HG02610 (cell line): ENCODE results near the gene AGAP1.

Experiments
- ATAC-seq: cut with Tn5 transposase; IDR thresholded peaks from one replicate; pipeline ENCODE4 v1.9.1; 2021; ENCODE audit warnings: mild to moderate bottlenecking, moderate library complexity; ENCODE audit not compliant: unreplicated experiment

The AGAP1 gene

GRCh38 chr2:235832941-235833340 lies 339.1 kb downstream of the AGAP1 start:
- ATAC-seq: no peak

DNA sequence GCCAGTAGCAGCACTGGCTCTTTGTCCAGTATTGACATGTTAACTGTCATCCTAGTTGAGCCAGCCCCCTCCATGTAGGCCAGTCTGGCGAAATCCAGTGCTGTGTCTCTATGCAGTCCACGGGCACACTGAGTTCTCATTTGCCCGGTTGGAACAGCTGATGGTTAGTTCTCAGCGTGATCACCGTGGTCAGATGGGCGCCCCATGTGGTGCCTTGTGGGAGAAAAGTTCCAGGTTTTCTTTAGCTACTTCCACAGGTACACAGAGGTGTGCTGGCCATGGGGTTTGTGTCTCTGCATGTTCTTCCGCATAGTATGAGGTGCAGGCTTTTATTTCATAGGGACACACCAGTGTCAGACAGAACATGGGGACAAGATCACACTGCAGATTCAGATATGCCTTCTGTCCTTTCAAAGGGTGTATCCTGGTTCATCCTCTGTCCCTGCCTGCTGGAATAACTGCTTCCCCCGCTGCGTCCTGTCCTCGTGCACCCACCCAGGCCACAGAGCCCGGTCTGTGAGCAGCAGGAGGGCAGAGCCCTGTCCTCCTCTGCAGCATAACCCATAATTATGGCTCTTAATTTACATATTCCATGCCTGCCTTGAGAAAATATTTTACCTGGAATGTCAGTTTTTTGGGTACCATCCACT lies 340.3 kb downstream of the AGAP1 start:
- no peak for ATAC-seq

GRCh38 chr2:235834781-235835180 lies 340.9 kb downstream of the AGAP1 start:
- ATAC-seq: no peak

GRCh38 chr2:235835810-235836209 lies 342.0 kb downstream of the AGAP1 start:
- ATAC-seq: no peak

DNA sequence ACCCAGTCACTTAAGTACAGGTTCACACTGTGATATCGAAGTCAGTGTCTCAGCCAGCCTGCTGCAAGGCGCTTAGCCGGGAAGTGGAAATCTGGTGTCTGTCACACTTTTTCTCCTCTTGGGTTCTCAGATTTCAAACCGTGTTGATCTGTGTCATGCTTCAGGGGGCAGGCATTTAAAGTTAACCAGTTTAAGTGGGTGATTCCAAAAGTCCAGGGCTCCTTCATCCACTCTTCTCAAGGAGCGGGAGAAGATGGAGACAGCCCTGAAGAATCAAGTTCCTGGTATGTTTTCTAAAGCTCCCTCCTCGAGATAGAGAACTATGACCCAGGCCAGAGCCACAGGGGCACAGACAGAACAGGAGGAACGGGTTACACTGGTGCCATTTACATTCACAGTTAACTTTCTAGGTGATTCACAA lies 342.7 kb downstream of the AGAP1 start:
- no peak for ATAC-seq

DNA sequence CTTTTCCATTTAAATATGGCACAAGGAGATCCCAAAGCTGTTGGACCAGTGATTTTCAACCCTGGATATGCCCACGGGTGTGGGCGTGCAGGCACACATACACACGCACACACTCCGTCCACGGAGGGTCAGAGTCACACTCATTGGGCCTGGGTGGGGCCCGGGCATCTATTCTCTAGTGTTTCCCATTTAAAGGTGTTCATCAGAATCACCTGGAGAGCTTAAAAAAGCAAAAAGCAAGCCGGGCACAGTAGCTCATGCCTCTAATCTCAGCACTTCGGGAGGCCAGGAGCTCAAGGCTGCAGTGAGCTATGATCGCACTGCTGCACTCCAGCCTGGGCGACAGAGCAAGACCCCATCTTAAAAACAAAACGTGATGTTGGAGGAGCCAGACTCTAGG lies 345.4 kb downstream of the AGAP1 start:
- ATAC-seq: no peak

DNA sequence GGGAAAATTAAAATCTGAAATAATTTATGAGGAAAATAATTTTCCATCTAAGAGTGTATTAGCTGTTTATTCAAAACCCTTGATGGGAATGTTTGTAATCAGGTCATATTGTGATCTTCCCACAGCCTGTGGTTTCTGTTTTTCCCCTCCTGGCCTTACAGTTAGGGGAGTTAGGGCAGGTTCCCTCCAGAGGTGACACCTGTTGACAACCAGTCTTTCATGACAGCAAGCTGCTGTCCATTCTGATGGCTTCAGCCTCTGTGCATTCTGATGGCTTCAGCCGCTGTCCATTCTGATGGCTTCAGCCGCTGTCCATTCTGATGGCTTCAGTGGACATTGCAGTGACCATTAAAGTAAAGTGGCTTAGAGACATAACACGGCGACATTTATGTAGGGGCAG lies 346.1 kb downstream of the AGAP1 start:
- no peak for ATAC-seq

- ATAC-seq: no peak
Observed at GRCh38 chr2:235841863-235842262, 348.0 kb downstream of the AGAP1 start.

DNA sequence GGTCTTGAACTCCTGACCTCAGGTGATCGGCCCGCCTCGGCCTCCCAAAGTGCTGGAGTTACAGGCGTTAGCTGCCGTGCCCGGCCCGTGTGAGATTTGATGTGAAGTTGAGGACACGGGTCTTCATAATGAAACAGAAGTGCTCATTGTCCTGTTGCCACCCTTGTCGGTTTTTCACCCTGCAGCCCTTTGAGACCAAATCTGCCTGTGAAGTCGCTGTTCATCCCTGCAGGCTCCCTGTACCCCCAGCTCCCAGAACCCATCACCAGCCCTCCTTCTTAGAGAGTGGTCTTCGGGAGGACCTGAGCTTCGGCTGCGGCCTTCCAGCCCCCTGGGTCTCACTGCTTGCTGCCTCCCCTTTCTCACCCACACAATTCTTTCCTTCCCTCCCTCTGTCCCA lies 349.1 kb downstream of the AGAP1 start:
- ATAC-seq: no peak

DNA sequence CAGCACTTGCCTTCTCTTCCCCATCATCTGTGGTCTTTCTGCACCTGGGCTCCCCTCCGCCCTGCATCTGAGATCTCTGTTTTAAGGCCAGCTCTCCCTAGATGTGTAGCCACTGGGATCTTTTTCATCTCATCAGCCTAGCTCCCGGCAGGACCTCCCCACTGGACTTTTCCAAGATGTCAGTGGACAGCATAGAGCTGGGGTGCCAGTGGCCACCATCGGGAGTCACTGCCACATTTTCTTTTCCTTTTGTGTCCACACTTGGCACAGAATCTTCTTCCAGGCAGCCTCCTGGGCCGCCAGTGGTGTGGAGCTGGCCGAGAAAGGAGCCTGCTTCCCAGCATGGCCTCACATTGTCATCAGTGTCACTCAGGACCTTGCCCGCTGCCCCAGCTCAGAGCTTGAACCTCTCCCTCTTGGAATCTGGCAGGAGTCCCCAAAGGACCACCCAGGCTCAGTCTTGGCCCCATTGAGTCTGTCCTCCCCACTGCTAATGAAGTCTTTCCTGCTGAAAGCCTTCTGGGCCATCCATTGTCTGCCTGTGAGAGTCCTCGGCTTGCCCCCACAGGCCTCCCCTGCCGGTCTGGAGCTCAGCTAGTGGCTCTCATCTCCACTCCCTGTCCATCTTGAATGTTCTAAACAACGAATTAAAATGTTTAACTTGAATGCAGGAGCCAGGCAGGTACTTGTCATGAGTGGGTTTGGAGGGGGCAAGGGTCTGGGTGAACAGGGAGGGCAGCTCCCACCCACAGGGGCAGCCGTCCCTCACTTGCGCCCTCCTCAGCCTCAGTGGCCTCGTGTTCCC lies 349.9 kb downstream of the AGAP1 start:
- no peak for ATAC-seq

DNA sequence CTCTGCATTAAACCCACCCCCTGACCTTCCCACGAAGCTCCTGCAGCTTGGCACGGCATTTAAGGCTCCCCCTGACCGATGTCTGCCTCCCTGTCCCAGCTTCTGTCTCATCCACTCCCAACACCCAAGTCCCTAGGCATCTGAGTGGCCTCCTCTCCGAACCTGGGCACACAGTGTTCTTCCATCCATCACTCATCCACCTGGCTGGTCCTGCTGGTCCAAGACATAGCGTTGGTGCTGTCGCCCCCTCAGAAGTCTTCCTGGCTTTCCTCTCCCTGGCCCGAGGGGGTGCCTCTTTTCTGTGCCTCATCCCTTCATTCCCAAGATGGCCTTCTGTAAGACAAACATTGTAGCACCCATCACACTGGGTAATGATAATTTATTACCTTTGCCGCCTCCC lies 350.7 kb downstream of the AGAP1 start:
- ATAC-seq: no peak

DNA sequence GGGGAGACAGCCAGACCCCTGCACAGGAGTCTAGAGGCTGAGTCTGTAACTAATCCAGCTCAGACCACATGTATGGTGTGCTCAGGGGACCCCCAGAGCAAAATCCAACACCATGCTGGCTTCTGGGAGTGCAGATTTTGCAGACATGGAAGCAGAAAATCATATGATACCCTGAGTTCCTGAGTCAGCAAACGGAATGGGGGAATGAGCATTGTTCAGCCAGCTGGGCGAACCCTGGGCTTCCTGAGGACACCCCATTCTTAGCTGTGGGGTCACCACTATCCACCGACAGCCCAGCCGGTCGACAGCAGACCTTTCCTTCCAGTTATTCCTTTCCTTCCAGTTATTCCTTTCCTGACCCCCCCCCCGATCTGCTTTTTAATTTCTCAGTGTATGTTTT lies 351.4 kb downstream of the AGAP1 start:
- no peak for ATAC-seq

DNA sequence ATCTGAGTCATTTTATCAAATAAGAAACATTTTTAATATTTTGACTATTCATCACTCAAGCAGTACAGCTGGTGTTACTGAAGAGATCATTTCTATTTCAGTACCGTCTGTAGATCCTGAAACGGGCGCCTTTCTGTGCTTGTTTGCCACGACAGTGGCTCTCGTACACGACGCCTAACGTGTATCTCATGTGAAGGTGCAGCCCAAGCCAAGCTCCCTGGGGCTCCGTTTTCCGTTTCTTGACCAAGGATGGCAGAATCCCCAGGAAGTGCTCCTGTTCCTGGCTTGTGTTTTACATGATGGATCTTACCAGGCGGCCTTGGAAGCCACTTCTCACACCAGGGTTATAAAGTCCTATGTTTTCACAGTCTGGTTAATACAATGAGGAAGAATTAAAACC lies 353.7 kb downstream of the AGAP1 start:
- ATAC-seq: no peak

GRCh38 chr2:235848055-235848454 lies 354.2 kb downstream of the AGAP1 start:
- no peak for ATAC-seq

GRCh38 chr2:235848946-235849345 lies 355.1 kb downstream of the AGAP1 start:
- no peak for ATAC-seq

DNA sequence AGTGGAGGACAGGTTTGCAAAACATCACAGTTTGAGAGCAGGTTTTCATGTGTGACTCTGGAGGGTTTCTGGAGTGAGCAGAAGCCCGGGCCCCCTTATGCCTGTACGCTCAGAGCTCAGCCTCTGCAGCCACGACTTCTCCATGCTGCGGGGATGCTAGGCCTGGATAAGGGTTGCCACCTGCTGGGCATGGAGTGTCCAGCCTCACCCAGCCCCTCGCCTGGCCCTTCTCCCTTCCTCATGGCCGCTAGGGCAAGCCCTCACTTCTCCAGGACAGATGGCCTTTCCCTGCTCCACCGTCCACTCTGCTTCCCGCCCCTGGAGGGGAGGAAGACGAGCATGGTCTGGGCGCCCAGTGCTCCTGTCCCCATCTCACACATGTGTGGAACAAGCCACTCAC lies 355.6 kb downstream of the AGAP1 start:
- no peak for ATAC-seq

DNA sequence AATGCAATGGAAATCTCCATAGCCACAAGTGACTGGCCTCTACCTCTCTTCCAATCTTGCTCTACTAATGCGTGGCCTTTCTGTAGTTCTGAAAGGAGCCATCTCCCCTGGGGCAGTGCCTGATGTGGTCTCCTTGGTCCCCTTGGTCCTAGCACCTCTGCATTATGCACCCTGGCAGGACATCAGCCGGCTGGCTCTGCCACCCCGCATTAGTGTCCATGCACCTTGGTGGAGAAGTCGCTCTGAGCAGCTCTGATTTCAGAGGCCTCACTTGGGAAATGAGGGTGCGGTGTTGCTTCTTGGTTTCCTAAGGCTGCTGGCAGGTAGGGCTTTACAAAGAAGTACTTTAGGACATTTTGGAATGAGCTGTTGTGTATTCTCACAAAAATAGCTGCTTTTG lies 356.4 kb downstream of the AGAP1 start:
- no peak for ATAC-seq

DNA sequence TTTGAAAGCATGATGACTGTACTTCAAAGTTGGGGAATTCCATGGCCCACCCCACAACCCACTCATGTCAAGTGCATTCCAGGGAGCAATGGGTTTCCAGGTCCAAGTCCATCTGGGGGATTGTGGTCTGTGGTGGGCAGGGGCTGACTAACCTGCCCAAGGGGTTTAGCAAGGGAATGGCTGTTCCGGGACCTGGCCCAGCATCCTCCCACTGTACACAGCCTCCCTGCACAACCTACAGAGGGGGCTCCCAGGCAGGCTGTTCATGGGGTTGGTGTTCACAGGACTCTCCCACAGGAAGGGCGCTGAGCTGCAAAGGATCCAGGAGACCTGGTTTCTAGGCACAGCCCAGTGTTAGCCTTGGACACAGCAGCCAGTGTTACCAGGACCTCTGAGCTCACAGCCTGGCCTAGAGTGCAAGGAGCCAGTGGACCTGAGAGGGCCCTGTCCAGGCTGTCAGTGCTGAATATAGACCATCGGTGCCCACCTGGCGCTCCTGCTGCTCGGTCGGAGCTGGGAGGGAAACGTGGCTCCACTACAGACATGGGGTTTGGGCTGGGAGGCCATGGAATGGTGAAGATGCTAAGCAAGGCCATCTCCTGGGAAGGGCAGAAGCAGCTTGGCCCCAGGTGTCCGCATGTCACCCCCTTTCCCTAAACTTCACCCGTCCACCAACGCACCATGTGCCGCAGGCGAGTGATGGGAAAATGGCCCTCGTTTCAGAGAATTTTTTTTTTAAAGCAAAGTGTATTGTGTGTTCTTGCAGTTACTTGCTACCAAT lies 357.1 kb downstream of the AGAP1 start:
- ATAC-seq: no peak

- no peak for ATAC-seq
Observed at GRCh38 chr2:235851828-235852525, 358.1 kb downstream of the AGAP1 start.

- ATAC-seq: no peak
Observed at GRCh38 chr2:235852526-235852920, 358.7 kb downstream of the AGAP1 start.

DNA sequence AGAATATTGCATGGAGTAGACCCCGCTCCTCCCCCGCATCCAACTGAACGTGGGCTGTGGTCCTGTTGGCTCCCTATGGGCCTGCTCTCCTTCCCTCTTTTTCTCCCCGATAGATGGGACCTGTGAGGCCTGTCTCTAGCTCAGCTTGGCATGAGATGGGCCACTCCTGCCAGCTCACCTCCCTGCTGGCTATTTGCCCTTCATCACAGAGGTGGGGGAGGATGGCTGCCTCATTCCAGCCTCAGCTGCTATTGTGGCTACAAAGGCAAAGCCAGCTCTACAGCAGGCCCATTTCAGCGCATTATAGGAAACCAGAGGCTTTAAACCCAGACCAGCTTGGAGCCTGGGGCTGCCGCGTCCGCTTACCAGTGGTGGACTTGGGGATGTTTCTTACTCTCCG lies 360.4 kb downstream of the AGAP1 start:
- no peak for ATAC-seq
